ENCODE measurements around the gene ZNF839. TPM values are rescaled to one million over a fixed set of nuclear protein-coding genes. Genes with fewer than 3 reads are reported as not detected.

Gene ZNF839
- polyA plus RNA-seq, 1 experiment = 7.1 TPM

- ChIA-PET CTCF (interaction anchor here (1.0 to 1.2 kb wide), 3 partner anchors 85 to 359 kb away, joined by 3 read pairs; no protein-coding TSS in a partner anchor), POLR2A (interaction anchor here (0.5 to 1.4 kb wide), 2 partner anchors 12 to 42 kb away, joined by 4 to 9 read pairs; partner anchors contain the start of genes CINP and TECPR2)
- Histone ChIP-seq H3K27ac (ENCODE audit: low read depth, low read length) (no peak overlapping the region), H3K9me3 (ENCODE audit: control insufficient read depth, insufficient read depth, low read length) (no peaks in the 10 kb centered on the region; the same call in 1 of the 2 replicates), H3K4me3 (ENCODE audit: low read depth, low read length) (peak overlapping the region; percentile 79), H3K27me3 (ENCODE audit: control insufficient read depth, insufficient read depth, low read length) (no peaks in the 10 kb centered on the region)
- DNase-seq (ENCODE audit: low read depth, low spot score) = no peak
- TF ChIP-seq CTCF (IDR thresholded peaks at IDR 0.05; ENCODE audit: low read depth, low read length) = no peak
These were observed 1.3 kb downstream of the ZNF839 start for GRCh38 chr14:102320671-102321455.

- no peak overlapping the region for H3K27ac ChIP-seq (ENCODE audit: low read depth, low read length)
- no peak overlapping the region for H3K4me3 ChIP-seq (ENCODE audit: low read depth, low read length)
- H3K27me3 ChIP-seq (ENCODE audit: control insufficient read depth, insufficient read depth, low read length) = no peaks in the 10 kb centered on the region
- TF ChIP-seq CTCF (IDR thresholded peaks at IDR 0.05; ENCODE audit: low read depth, low read length) = no peak
- CTCF ChIA-PET = interaction anchor here (1.1 to 1.5 kb wide), 4 partner anchors 14 to 360 kb away, joined by 3 to 5 read pairs (median 4); no protein-coding TSS in a partner anchor
- POLR2A ChIA-PET = interaction anchor here (1.4 kb wide), 1 partner anchor 41 kb away, joined by 4 read pairs; the partner anchor contains the start of genes CINP and TECPR2
- H3K9me3 ChIP-seq (ENCODE audit: control insufficient read depth, insufficient read depth, low read length) = no peaks in the 10 kb centered on the region; the same call in 1 of the 2 replicates
- DNase-seq (ENCODE audit: low read depth, low spot score) = no peak
These were observed 2.2 kb downstream of the ZNF839 start for GRCh38 chr14:102321456-102322422.

- Histone ChIP-seq H3K27me3 (ENCODE audit: control insufficient read depth, insufficient read depth, low read length) (no peaks in the 10 kb centered on the region), H3K27ac (ENCODE audit: low read depth, low read length) (no peak overlapping the region), H3K9me3 (ENCODE audit: control insufficient read depth, insufficient read depth, low read length) (no peaks in the 10 kb centered on the region; the same call in 1 of the 2 replicates), H3K4me3 (ENCODE audit: low read depth, low read length) (no peak overlapping the region)
- peak; percentile 57 for DNase-seq (ENCODE audit: low read depth, low spot score)
- POLR2A ChIA-PET = no interaction called here
- TF ChIP-seq CTCF (IDR thresholded peaks at IDR 0.05; ENCODE audit: low read depth, low read length) = peak; percentile 74
- CTCF ChIA-PET = interaction anchor here (1.0 to 1.4 kb wide), 2 partner anchors 13 to 19 kb away, joined by 3 to 5 read pairs; no protein-coding TSS in a partner anchor
These were observed 3.6 kb downstream of the ZNF839 start for GRCh38 chr14:102323102-102323501.

- CTCF ChIA-PET = interaction anchor here (1.0 kb wide), 1 partner anchor 364 kb away, joined by 3 read pairs; no protein-coding TSS in a partner anchor
- Histone ChIP-seq H3K4me3 (ENCODE audit: low read depth, low read length) (no peak overlapping the region), H3K27me3 (ENCODE audit: control insufficient read depth, insufficient read depth, low read length) (no peaks in the 10 kb centered on the region), H3K27ac (ENCODE audit: low read depth, low read length) (no peak overlapping the region), H3K9me3 (ENCODE audit: control insufficient read depth, insufficient read depth, low read length) (no peaks in the 10 kb centered on the region)
- POLR2A ChIA-PET = no interaction called here
- DNase-seq (ENCODE audit: low read depth, low spot score) = no peak
- TF ChIP-seq CTCF (IDR thresholded peaks at IDR 0.05; ENCODE audit: low read depth, low read length) = no peak
These were observed 6.3 kb downstream of the ZNF839 start for GRCh38 chr14:102325791-102326345.

Data from AG04450 (cell line).